Muscle layer of duodenum (tissue), 2 donors: ENCODE measurements around the gene CCDC174.

Experiments
- H3K27ac ChIP-seq: one replicate; pipeline ENCODE4 v1.7.0; 2013; ENCODE audit warnings: mild to moderate bottlenecking, low read length
- H3K27me3 ChIP-seq: one replicate; pipeline ENCODE4 v1.7.0; 2013; ENCODE audit warnings: low read depth, mild to moderate bottlenecking, control low read depth, low read length
- H3K36me3 ChIP-seq, 2 donors: one replicate each; pipeline ENCODE4 v1.7.0; 2013; ENCODE audit warnings: low read length in 2 of 2, control low read depth in 1 of 2, mild to moderate bottlenecking in 1 of 2; ENCODE audit not compliant: insufficient read depth in 2 of 2, control insufficient read depth in 1 of 2
- H3K4me1 ChIP-seq, 2 donors: one replicate each; pipeline ENCODE4 v1.7.0; 2013; ENCODE audit warnings: low read length in 2 of 2, mild to moderate bottlenecking in 2 of 2, control low read depth in 1 of 2, moderate library complexity in 1 of 2; ENCODE audit not compliant: insufficient read depth in 2 of 2, control insufficient read depth in 1 of 2
- H3K4me3 ChIP-seq, 2 donors: one replicate each; pipeline ENCODE4 v1.7.0; 2013; ENCODE audit warnings: low read length in 2 of 2, low read depth in 1 of 2, mild to moderate bottlenecking in 1 of 2
- H3K9me3 ChIP-seq, 2 donors: one replicate each; pipeline ENCODE4 v1.7.0; 2013; ENCODE audit warnings: low read length in 2 of 2, control low read depth in 1 of 2, mild to moderate bottlenecking in 1 of 2; ENCODE audit not compliant: control insufficient read depth in 1 of 2
- donor health status: healthy.

Gene CCDC174

DNA sequence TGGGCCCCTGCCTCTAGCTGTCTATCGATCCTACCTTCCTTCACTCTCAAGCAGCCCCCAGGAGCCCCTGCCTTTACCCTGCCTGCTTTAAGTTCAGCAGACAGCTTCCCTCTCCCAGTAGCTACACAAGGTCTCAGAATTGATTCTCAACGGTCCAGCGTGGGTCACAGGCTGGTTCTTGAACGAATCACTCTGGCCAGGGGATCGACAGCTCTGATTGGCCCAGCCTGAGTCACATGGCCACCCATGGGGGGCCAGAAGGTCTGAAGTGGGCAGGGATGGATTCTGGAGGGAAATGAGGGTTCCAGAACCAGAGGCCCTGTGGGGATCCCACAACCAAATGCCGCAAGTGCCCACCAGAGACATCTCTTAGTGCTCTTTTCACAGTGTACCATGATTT lies 23.7 kb upstream of the CCDC174 start:
- Histone ChIP-seq H3K4me1 (no peaks in the 10 kb centered on the region), H3K27me3 (no peaks in the 10 kb centered on the region), H3K27ac (no peak overlapping the region), H3K4me3 (no peak overlapping the region), H3K36me3 (no peaks in the 10 kb centered on the region), H3K9me3 (peaks cover 0 to 3% of the 10 kb centered on the region in 2 donors)

DNA sequence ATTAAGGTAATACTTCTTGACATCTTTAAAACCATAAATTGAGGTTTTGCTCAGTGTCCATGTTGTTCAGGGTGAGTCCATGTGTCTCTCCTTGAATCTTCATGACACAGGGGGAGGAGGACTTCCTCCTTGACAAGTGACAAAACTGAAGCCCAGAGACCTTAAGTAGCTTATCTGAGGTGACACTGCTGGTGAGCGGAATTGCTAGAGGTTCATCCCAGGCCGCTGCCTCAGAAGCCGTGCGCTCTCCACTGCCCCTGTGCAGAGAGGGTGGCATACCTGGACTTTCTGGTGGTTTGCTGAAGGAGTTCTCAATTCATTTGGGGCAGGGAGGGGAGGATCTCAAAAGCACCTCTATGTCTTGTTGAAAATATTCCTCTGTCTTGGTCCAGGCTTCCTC lies 23.2 kb upstream of the CCDC174 start:
- no peak overlapping the region for H3K27ac ChIP-seq
- H3K36me3 ChIP-seq = no peaks in the 10 kb centered on the region
- no peak overlapping the region for H3K4me3 ChIP-seq
- no peaks in the 10 kb centered on the region for H3K4me1 ChIP-seq
- peaks cover 0 to 3% of the 10 kb centered on the region in 2 donors for H3K9me3 ChIP-seq
- H3K27me3 ChIP-seq = no peaks in the 10 kb centered on the region

DNA sequence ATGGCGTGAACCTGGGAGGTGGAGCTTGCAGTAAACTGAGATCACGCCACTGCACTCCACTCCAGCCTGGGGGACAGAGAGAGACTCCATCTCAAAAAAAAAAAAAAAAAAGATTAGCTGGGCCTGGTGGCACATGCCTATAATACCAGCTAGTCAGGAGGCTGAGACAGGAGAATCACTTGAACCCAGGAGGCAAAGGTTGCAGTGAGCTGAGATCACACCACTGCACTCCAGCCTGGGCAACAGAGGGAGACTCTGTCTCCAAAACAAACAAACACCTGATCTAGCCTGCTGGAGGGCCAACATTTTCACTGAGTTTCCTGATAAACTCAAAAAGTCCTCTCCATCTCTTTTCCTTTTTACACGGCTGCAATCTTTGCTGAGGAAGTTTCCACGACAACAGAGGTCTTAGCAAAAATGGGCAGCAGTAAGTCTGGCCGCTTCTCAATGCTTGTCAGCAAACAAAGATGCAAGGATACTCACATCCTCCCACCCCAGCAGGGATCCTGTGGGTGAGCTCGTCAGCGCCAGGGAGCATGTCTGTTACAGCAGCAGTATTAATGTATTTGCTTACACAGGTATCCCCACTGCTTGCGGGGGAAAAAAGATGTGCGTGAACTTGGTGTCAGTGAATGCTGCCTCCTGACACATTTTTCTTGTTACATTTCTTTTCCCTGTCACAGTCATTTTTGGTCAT lies 21.0 kb upstream of the CCDC174 start:
- no peaks in the 10 kb centered on the region for H3K27me3 ChIP-seq
- no peak overlapping the region for H3K27ac ChIP-seq
- H3K36me3 ChIP-seq = no peaks in the 10 kb centered on the region
- no peaks in the 10 kb centered on the region for H3K4me1 ChIP-seq
- H3K9me3 ChIP-seq = peaks cover 0 to 3% of the 10 kb centered on the region in 2 donors
- H3K4me3 ChIP-seq = no peak overlapping the region

DNA sequence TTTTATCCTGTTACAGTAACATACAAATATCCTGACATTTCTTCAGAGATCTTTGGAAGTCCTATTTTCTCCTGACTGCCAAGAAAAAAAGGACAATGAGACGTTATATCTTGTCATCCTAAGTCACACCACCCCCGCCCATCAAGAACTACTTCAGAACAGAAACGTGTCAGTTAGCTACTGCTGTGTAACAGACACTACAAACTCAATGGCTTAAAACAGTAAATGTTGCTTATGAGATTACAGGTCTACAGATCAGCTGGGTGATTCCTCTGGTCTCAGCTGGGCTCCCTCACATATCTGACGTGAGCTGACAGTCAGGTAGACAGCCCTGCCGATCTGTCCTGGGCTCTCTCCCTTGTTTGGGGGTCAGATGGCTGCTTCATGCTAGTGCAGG lies 20.5 kb upstream of the CCDC174 start:
- Histone ChIP-seq H3K4me3 (no peak overlapping the region), H3K36me3 (no peaks in the 10 kb centered on the region), H3K27me3 (no peaks in the 10 kb centered on the region)

DNA sequence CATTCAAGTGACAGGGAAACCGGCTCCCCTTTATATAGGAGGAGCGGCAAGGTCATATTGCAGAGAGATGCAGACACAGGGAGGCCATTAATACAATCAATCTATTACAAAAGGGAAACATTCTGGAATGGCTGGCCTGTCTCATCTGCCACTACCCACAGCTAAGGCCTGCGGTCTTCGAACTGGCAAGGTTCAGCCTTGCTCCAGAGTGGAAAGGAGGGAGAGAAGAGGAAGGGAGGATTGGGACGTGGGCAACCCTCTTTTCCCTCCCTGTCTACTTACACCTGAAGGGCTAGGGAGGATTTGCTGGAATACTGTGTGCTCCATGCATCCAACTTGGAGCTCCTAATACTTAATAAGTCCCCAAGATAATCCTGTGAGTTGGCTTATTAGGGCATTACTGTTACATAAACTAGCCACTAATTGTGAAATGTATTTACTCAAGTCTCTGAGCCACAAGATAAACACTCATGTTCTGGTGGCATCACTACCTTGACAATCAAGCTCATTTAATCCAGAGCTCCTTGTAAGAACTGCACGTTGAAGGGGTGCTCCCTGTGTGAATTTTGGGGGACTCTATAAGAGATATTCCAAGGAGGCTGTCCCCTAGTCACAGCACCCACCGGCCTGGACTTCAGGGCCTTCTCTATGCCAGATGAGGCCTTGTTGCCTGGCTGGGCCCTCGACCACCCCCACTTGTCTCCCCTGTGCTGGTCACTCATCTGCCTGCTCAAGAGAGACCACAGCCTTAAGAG lies 19.7 kb upstream of the CCDC174 start:
- no peak overlapping the region for H3K4me3 ChIP-seq
- peaks cover 0 to 3% of the 10 kb centered on the region in 2 donors for H3K9me3 ChIP-seq
- H3K36me3 ChIP-seq = no peaks in the 10 kb centered on the region
- H3K4me1 ChIP-seq = no peaks in the 10 kb centered on the region
- H3K27me3 ChIP-seq = no peaks in the 10 kb centered on the region
- no peak overlapping the region for H3K27ac ChIP-seq

More for the DNA sequence above, 20.5 kb upstream of the CCDC174 start:
- Histone ChIP-seq H3K9me3 (peaks cover 0 to 3% of the 10 kb centered on the region in 2 donors), H3K4me1 (no peaks in the 10 kb centered on the region), H3K27ac (no peak overlapping the region)

DNA sequence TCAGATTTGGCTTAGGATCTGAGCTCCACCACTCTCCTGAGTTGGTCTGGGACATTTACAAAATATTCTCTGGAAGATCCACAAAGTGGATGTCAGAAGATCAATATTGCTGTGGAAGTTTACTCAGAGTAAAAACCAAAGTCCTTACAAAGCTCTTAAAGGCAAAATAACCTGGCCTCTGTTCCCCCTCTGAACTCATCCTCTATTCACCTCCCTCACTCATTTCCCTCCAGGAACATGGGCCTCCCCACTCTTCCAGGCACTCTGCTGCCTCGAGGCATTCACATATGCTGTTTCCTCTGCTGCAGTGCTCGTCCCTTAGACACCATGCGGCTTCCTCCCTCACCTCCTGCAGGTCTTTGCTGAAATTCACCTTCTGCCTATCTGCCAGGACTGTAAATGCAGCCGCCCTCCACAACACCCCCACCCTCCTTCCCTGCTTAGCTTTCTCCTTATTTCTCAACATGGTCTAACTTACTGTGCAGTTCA lies 19.1 kb upstream of the CCDC174 start:
- H3K4me1 ChIP-seq = no peaks in the 10 kb centered on the region
- H3K27me3 ChIP-seq = no peaks in the 10 kb centered on the region
- no peaks in the 10 kb centered on the region for H3K36me3 ChIP-seq
- H3K4me3 ChIP-seq = no peak overlapping the region
- H3K27ac ChIP-seq = no peak overlapping the region
- peaks cover 0 to 3% of the 10 kb centered on the region in 2 donors for H3K9me3 ChIP-seq

DNA sequence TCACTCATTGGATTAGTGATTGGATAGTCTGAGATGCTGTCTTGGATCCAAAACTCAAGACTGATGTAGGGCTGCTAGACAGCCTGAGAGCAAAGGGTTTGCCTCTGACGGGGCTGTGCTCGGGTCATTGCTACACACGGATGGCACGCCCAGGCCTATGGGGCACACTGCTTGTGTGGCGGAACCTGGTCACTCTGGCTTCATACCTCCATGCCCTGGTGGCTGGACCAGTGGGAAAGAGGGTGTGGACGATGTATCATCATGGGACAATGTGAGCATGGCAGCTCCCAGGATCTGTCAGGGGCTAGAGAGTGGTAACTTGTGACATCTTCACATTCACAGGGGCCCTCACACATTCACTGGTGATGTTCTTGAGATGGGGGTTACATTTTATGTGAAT lies 18.1 kb upstream of the CCDC174 start:
- Histone ChIP-seq H3K36me3 (no peaks in the 10 kb centered on the region), H3K4me1 (no peaks in the 10 kb centered on the region), H3K9me3 (no peaks in the 10 kb centered on the region), H3K27me3 (no peaks in the 10 kb centered on the region), H3K27ac (no peak overlapping the region), H3K4me3 (no peak overlapping the region)

DNA sequence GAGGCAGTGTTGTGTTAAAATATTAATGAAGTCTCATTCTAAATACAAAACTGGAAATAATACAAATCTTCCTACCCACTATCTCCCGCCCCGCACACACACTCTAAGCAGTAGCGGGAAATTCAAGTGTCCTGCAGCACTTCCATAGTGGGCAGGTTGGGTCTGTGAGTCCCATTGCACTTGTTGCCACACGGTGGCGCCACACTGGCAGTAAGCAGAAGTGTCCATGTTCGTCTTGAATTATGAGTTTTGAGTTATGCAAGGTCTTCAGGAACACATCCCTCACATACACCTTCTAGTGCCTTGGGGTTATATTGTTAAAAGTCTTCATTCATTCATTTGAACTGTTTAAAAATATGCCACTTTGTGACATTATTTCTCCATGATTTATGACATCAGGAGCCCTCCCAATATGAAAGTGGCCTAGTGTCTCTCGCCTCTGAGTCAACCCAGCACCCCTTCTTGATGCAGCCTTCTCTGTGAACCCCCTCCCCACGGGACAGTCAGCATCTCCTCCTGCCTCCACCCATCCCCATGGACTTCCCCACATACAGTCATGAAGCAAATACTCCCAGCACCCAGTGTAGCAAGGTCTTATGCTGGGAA lies 17.6 kb upstream of the CCDC174 start:
- no peaks in the 10 kb centered on the region for H3K9me3 ChIP-seq
- H3K27ac ChIP-seq = no peak overlapping the region
- H3K4me1 ChIP-seq = no peaks in the 10 kb centered on the region
- no peak overlapping the region for H3K4me3 ChIP-seq
- no peaks in the 10 kb centered on the region for H3K27me3 ChIP-seq
- no peaks in the 10 kb centered on the region for H3K36me3 ChIP-seq

DNA sequence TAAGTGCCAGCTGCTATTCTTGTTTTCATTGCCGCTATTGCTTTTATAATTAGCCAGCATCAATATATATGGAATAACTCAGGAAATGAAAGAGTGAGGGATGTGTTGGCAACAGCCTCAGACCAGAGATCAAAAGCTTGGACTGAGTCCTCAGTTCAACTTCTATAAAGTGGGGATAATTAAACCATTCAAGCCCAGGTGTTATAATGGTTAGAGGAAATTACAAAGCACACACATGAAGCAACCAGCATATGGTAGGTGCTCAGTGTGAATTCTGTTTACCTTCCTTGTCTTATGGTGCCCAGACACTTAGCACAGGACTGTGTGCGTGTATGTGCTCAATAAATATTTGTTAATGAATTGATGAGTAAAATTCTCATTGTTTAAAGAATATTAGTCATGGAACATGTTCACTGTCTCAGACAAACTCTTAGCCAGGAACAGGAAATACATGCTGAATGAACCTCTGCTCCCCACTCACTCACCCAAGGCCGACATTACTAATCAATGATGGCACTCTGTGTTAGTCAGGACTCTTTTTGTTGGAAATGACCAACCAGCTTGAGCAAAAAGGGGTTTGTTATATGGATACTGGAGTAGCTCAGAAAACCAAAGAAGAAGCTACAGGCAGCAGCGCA lies 16.7 kb upstream of the CCDC174 start:
- no peak overlapping the region for H3K4me3 ChIP-seq
- no peaks in the 10 kb centered on the region for H3K9me3 ChIP-seq
- H3K36me3 ChIP-seq = no peaks in the 10 kb centered on the region
- no peaks in the 10 kb centered on the region for H3K4me1 ChIP-seq
- no peaks in the 10 kb centered on the region for H3K27me3 ChIP-seq
- H3K27ac ChIP-seq = no peak overlapping the region

DNA sequence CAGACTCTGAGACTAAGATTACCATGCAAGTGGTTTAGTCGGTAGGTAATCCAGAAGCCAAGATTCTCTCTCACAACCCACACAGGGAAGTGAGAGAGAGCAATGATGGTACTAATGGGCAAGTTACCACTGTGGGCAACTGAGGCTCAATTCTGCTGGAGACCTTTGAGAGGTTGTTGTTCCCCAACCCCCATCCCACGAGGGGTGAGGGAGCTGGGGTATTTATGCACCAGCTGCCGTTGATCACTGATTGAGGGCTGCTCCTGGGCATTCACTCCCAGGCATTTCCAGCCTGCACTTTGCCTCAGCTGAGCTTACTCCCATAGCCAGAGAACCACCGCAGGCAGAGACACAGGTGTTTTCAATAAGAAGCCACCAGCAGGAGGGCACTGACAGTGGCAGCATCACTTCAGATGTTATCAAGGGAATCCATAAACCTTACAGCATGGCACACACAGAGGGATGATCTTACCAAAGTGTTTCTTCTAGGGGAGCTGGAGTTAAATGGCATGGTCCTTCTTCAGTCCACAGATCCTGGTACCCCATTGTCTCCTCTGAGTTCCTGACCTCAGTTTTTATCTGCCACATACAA lies 15.0 kb upstream of the CCDC174 start:
- Histone ChIP-seq H3K4me1 (no peaks in the 10 kb centered on the region), H3K9me3 (no peaks in the 10 kb centered on the region), H3K27me3 (no peaks in the 10 kb centered on the region), H3K4me3 (no peak overlapping the region), H3K36me3 (no peaks in the 10 kb centered on the region), H3K27ac (no peak overlapping the region)

DNA sequence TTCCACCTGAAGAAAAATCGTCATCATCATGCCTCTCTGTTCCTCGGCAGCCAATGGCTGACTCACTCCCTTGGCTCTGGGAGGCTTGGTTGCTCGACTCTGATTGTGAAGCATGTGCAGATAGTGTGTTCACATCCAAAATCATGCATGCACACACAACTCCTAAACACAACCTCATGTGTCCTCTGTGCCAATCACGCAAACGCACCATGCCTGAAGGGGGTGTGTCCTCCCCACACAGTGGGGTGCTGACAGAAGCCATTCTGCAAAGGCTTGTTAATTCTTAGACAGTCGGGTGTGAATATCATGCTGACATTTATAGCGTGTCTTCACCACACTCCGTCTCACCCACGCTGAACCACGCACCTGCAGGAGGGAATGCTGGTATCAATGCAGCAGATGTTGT lies 11.4 kb upstream of the CCDC174 start:
- Histone ChIP-seq H3K9me3 (no peaks in the 10 kb centered on the region), H3K36me3 (no peaks in the 10 kb centered on the region), H3K4me1 (no peaks in the 10 kb centered on the region), H3K4me3 (no peak overlapping the region), H3K27me3 (peaks cover 8% of the 10 kb centered on the region), H3K27ac (no peak overlapping the region)
